VCaP (cell line): Measurements from ENCODE around the gene CTIF.

Source experiments
- H3K27ac ChIP-seq: fragments of 450-650 bp; 2 replicates; pipeline ENCODE4 v1.5.1; 2017
- CTCF ChIP-seq: fragments of 450-650 bp; conservative IDR thresholded peaks from 2 replicates; pipeline ENCODE4 v1.5.1; 2017; ENCODE audit warnings: mild to moderate bottlenecking, moderate library complexity

Gene CTIF

DNA sequence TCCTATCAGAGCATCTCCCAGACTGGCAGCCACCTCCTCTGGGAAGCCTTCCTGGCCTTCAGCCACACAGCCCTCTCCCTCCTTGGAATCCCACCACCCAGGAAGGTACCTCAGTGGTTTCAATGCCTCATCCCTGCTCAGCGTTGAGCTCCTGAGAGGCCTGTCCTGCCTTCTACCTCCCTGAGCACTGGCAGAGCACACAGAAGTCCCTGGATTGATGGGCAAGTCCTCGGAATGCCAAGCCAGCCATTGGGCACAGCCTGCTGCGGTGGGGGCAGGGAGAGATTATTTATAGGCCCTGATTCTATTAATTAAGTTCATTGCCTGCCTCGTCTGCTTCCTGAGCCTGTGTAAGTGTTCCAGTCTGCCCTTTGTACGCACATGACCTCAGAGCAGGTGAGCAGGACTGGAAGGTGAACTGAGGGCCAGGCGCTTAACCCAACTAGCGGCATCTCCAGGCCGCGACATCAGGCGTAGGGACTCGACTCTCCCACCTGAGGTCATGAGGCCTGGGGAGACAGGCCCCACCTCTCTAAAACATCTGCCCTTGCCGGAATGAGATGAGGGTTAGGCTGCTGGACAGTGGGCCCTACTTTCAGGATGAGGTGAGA is 348.6 kb downstream of the CTIF start:
- no peak for TF ChIP-seq CTCF
- H3K27ac ChIP-seq = no peak overlapping the region

DNA sequence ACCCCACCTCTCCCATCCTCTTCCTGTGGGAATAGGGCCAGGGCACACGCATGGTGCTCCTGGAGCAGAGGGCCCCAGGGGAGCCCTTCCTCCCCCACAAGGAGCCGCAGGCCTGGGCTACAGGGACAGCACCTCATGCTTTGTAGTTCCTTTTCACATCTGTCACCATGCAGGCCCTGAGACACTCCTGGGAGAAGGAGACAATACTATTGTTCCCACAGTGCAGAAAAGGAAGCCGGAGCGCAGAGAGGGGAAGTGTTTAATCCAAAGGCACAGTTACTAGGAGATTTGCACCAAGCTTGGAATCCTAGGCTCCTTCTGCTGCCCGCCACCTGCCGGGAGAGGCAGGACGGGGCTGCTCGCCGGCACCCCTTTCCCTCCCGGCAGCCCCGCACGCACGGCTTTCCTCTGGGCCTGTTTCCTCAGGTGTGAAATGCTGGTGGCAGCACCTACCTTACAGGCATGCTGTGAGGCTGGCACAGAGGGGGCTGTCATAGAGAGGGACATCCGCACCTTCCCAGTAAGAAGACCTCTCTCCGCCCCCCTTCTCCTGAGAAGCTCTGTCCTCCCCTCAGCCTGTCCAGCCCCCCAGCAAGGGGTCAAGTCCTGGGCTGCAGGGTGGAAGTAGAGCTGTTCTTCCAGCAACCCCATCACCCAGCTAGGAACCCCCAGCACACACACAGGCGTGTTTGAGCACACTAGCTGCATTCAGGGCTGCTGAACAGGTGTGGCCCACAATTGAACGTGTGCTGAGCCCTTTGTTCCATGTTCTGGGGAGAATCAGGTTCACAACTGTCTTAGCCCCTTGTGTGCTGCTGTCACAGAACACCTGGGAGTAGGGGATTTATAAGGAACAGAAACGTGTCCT is 349.3 kb downstream of the CTIF start:
- H3K27ac ChIP-seq = no peak overlapping the region
- no peak for TF ChIP-seq CTCF

DNA sequence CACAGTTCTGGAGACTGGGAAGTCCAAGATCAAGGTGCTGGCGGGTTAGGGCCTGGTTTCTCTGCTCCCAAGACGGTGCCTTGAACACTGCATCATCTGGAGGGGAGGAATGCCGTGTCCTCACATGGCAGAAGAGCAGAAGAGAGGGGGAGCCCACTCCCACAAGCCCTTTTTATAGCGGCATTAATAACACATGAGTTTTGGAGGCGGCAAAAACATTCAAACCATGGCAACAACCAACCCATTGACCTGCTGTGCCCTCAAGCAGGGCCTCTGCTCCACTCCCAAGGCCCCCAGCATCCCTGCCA is 349.9 kb downstream of the CTIF start:
- no peak overlapping the region for H3K27ac ChIP-seq
- no peak for TF ChIP-seq CTCF

GRCh38 chr18:48889115-48889941 is 350.5 kb downstream of the CTIF start:
- TF ChIP-seq CTCF = no peak
- no peak overlapping the region for H3K27ac ChIP-seq

DNA sequence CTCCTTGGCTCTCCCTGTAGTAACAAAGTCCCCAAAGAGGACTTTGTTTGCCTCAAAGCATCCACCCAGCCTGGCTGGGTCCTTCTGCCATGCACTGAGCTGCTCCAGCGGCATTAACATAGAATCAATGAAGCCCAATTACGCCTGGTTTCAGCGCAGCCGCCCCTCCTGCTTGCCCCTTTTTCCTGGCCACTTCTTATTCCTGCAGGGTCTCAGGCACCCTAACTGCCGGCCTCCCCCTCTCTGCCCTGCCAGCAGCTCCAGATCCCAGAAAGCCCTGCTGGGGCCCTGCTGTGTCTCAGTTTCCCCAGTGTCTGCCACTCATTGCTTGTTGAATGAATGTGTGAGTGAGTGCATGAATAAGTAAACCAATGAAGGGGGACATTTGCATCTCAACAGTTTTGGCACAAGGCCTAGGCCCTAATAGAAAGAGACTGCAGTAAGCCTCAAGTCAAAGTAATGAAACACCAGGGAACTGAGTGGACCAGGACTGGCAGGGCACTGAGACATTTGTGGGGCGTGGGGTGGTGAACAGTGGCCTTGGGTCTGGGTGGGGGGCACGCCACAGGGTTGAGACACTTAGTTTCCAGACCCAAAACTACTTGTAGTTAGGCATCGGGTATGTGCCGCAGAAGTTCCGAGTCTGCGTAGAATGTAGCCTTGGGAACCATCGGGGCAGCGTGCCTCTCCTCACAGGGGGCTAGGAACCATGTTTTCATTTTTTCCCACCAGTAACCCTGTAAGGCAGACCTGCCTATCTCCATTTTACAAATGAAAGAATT is 351.3 kb downstream of the CTIF start:
- no peak for TF ChIP-seq CTCF
- no peak overlapping the region for H3K27ac ChIP-seq

GRCh38 chr18:48891721-48892120 is 352.9 kb downstream of the CTIF start:
- TF ChIP-seq CTCF = no peak
- no peak overlapping the region for H3K27ac ChIP-seq
